Body of pancreas (tissue), 4 donors: Measurements from ENCODE around the gene KIF22.

Source experiments
- CTCF ChIP-seq, 7 experiments: fragments of 450-650 bp in 4 of 7; fragments of 200-600 bp in 3 of 7; sonication (generic) in 3 of 7; IDR thresholded peaks; one replicate each; pipeline ENCODE4 v1.5.1; 2016 to 2019; ENCODE audit warnings: antibody characterized with exemption in 7 of 7
- POLR2A ChIP-seq, 3 donors: fragments of 450-650 bp; IDR thresholded peaks; one replicate each; pipeline ENCODE4 v1.6.1; 2016; ENCODE audit warnings: antibody characterized with exemption in 3 of 3, mild to moderate bottlenecking in 2 of 3

- no peak for TF ChIP-seq POLR2A (IDR thresholded peaks at IDR 0.05)
- no peak for TF ChIP-seq CTCF (IDR thresholded peaks at IDR 0.05)
These were observed 24.6 kb downstream of the KIF22 start for GRCh38 chr16:29815032-29815721.
